ENCODE data around the gene SEPSECS.

The SEPSECS gene

GRCh38 chr4:25154594-25155265, 5.5 kb downstream of the SEPSECS start (continued):
- TF ChIP-seq, protein P1, sequence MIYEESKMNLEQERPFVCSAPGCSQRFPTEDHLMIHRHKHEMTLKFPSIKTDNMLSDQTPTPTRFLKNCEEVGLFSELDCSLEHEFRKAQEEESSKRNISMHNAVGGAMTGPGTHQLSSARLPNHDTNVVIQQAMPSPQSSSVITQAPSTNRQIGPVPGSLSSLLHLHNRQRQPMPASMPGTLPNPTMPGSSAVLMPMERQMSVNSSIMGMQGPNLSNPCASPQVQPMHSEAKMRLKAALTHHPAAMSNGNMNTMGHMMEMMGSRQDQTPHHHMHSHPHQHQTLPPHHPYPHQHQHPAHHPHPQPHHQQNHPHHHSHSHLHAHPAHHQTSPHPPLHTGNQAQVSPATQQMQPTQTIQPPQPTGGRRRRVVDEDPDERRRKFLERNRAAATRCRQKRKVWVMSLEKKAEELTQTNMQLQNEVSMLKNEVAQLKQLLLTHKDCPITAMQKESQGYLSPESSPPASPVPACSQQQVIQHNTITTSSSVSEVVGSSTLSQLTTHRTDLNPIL (CRISPR knock-in tag; IDR thresholded peaks at IDR 0.05; ENCODE audit: low read depth), result no peak
- TF ChIP-seq BACH2 (CRISPR knock-in tag; IDR thresholded peaks at IDR 0.05; ENCODE audit: borderline replicate concordance), result no peak

- ATAC-seq, result no peak
Measured at GRCh38 chr4:25146076-25146475, 14.2 kb downstream of the SEPSECS start.

DNA sequence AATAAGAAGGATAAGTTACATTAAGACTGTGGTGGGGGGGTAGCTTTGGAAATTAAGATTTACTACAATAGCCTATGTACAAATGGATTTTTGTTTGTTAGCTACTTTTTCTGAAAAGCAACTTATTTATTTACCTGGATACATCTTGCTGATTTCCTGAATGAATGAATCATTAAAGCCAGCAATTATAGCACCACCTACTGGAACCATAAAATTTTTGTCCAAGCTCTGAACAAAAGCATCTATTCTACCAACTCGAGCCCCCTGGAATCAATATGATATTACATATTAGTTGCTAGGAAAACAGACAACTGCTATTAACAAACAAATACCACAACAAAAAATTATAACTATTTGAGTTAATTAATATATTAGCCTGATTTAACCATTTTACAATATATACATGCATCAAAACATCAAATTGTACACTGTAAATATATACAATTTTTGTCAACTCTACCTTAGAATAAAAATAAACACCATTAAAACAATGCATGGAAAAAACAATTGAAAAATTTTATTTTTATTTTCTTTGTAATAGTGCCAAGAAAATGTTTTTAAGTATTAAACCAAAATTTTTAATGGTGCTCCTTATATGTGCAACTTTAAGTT, 15.3 kb downstream of the SEPSECS start:
- ATAC-seq, result peak; percentile 40; the same call in 1 of the 3 replicates
- TF ChIP-seq ZNF70 (CRISPR knock-in tag; IDR thresholded peaks at IDR 0.05) (no peak), ZFP3 (CRISPR knock-in tag; IDR thresholded peaks at IDR 0.05) (no peak), ZFP30 (CRISPR knock-in tag; IDR thresholded peaks at IDR 0.05) (no peak), GLIS3 (CRISPR knock-in tag; IDR thresholded peaks at IDR 0.05) (no peak), ZC3H10 (CRISPR knock-in tag; IDR thresholded peaks at IDR 0.05) (no peak), CSRNP3 (CRISPR knock-in tag; IDR thresholded peaks at IDR 0.05) (no peak), TOX (CRISPR knock-in tag; IDR thresholded peaks at IDR 0.05; ENCODE audit: borderline replicate concordance) (no peak), BACH2 (CRISPR knock-in tag; IDR thresholded peaks at IDR 0.05; ENCODE audit: borderline replicate concordance) (no peak), ARNTL (CRISPR knock-in tag; IDR thresholded peaks at IDR 0.05; ENCODE audit: borderline replicate concordance, low read depth) (no peak), ISL1 (CRISPR knock-in tag; IDR thresholded peaks at IDR 0.05) (no peak), ZNF8 (CRISPR knock-in tag; IDR thresholded peaks at IDR 0.05) (no peak), TSHZ2 (CRISPR knock-in tag; IDR thresholded peaks at IDR 0.05) (no peak), ESRRG (CRISPR knock-in tag; IDR thresholded peaks at IDR 0.05) (no peak), OSR1 (CRISPR knock-in tag; IDR thresholded peaks at IDR 0.05) (no peak)
- TF ChIP-seq, protein P1 (CRISPR knock-in tag; IDR thresholded peaks at IDR 0.05; ENCODE audit: low read depth), result no peak

More at GRCh38 chr4:25146076-25146475, 14.2 kb downstream of the SEPSECS start:
- TF ChIP-seq ZFP30 (CRISPR knock-in tag; IDR thresholded peaks at IDR 0.05), result no peak

GRCh38 chr4:25142468-25142867, 17.8 kb downstream of the SEPSECS start:
- no peak for TF ChIP-seq GLIS3 (CRISPR knock-in tag; IDR thresholded peaks at IDR 0.05)
- TF ChIP-seq, protein P1 (CRISPR knock-in tag; IDR thresholded peaks at IDR 0.05; ENCODE audit: low read depth), result no peak
- no peak for TF ChIP-seq ZNF8 (CRISPR knock-in tag; IDR thresholded peaks at IDR 0.05)
- TF ChIP-seq RARB (CRISPR knock-in tag; IDR thresholded peaks at IDR 0.05), result no peak
- TF ChIP-seq ZFP30 (CRISPR knock-in tag; IDR thresholded peaks at IDR 0.05), result no peak
- no peak for TF ChIP-seq ESRRG (CRISPR knock-in tag; IDR thresholded peaks at IDR 0.05)
- no peak for TF ChIP-seq OSR1 (CRISPR knock-in tag; IDR thresholded peaks at IDR 0.05)
- no peak for TF ChIP-seq ZC3H10 (CRISPR knock-in tag; IDR thresholded peaks at IDR 0.05)
- no peak for TF ChIP-seq ZNF565 (CRISPR knock-in tag; conservative IDR thresholded peaks at IDR 0.05; ENCODE audit: low read depth)
- no peak for TF ChIP-seq ZNF70 (CRISPR knock-in tag; IDR thresholded peaks at IDR 0.05)
- TF ChIP-seq PPARA (CRISPR knock-in tag; IDR thresholded peaks at IDR 0.05; ENCODE audit: borderline replicate concordance), result no peak
- no peak for TF ChIP-seq TCF4 (CRISPR knock-in tag; IDR thresholded peaks at IDR 0.05; ENCODE audit: borderline replicate concordance)
- TF ChIP-seq ARNTL (CRISPR knock-in tag; IDR thresholded peaks at IDR 0.05; ENCODE audit: borderline replicate concordance, low read depth), result no peak
- no peak for TF ChIP-seq CSDC2 (CRISPR knock-in tag; IDR thresholded peaks at IDR 0.05)
- TF ChIP-seq BACH2 (CRISPR knock-in tag; IDR thresholded peaks at IDR 0.05; ENCODE audit: borderline replicate concordance), result no peak
- ATAC-seq, result no peak
